ENCODE measurements around the gene ALAS1.

Gene ALAS1

GRCh38 chr3:52225452-52226228 is 27.7 kb downstream of the ALAS1 start, which contains the start of gene TLR9:
TSS of gene TLR9 (minus strand) at chr3:52225645. CDS start at chr3:52225529, 116 bp downstream.
- H3K27me3 ChIP-seq (ENCODE audit: low read depth): no peaks in the 10 kb centered on the region
- H3K4me1 ChIP-seq: no peaks in the 10 kb centered on the region
- peaks cover 20% of the 10 kb centered on the region for H3K36me3 ChIP-seq (replicated peaks)
- in situ Hi-C loops (cut with MboI; ENCODE audit: low sequenced_read_pairs): no loop called here
- H3K9me3 ChIP-seq: no peaks in the 10 kb centered on the region
- no peak within 1 kb of the TSS for H3K4me3 ChIP-seq
- DNase-seq (ENCODE audit: low spot score in 2 of 2): no peak

DNA sequence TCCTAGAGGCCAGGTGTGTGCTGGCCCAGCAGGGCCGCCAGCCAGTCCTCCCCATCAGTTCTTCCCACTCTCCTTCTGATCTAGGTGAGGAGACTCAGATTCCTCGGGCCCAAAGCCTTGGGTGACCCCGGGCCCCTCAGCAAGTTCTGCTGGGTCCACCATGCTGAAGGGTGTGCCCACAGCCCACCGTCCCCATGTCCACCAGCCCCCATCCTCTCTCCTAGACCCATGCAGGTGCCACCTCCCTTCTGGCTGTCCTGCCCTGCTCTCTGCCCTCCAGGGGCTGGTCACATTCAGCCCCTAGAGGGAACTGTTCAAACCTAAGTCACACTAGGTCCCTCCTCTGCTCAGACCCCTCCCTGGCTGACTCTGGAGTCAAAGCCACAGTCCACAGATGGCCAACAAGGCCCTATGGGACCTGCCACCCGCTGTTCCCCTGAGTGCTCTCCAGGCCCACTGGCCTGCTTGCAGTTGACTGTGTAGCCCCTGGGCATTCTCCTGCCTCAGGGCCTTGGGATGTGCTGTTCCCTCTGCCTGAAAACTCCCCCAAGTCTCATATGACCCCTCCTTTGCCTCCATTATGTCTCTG is 28.4 kb downstream of the ALAS1 start:
- Histone ChIP-seq H3K4me3 (no peak overlapping the region), H3K27me3 (ENCODE audit: low read depth) (no peaks in the 10 kb centered on the region), H3K9me3 (no peaks in the 10 kb centered on the region), H3K36me3 (replicated peaks) (peaks cover 27% of the 10 kb centered on the region), H3K4me1 (no peaks in the 10 kb centered on the region)
- no peak for DNase-seq (ENCODE audit: low spot score in 2 of 2)
- in situ Hi-C loops (cut with MboI; ENCODE audit: low sequenced_read_pairs): no loop called here

DNA sequence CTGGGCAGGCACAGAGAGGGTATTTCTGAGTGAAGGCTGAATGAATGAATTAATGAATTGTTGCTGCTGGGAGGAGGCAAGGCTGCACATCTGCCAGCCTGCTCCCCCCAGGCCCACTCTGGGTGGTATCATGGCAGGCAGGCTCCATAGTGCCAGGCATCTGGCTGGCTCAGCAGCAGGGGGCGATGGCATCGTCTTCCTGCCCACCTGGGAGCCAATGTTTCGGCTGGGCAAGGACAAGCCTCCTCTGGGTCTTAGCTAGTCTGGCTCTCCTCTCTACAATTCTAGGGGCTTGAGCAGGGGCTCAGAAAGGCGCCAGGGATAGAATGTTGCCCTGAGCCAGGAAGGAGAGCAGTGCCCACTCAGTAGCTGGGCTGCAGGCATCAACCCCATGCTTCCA is 29.2 kb downstream of the ALAS1 start:
- H3K4me1 ChIP-seq: no peaks in the 10 kb centered on the region
- in situ Hi-C loops (cut with MboI; ENCODE audit: low sequenced_read_pairs): no loop called here

GRCh38 chr3:52227766-52228165 is 29.8 kb downstream of the ALAS1 start:
- no peaks in the 10 kb centered on the region for H3K27me3 ChIP-seq (ENCODE audit: low read depth)
- H3K36me3 ChIP-seq (replicated peaks): peaks cover 32% of the 10 kb centered on the region
- H3K9me3 ChIP-seq: no peaks in the 10 kb centered on the region
- in situ Hi-C loops (cut with MboI; ENCODE audit: low sequenced_read_pairs): no loop called here
- no peak for DNase-seq (ENCODE audit: low spot score in 2 of 2)
- H3K4me1 ChIP-seq: no peaks in the 10 kb centered on the region
- no peak overlapping the region for H3K4me3 ChIP-seq

More for the DNA sequence above, 29.2 kb downstream of the ALAS1 start:
- no peaks in the 10 kb centered on the region for H3K9me3 ChIP-seq
- DNase-seq (ENCODE audit: low spot score in 2 of 2): no peak
- no peaks in the 10 kb centered on the region for H3K27me3 ChIP-seq (ENCODE audit: low read depth)
- no peak overlapping the region for H3K4me3 ChIP-seq
- peaks cover 32% of the 10 kb centered on the region for H3K36me3 ChIP-seq (replicated peaks)

DNA sequence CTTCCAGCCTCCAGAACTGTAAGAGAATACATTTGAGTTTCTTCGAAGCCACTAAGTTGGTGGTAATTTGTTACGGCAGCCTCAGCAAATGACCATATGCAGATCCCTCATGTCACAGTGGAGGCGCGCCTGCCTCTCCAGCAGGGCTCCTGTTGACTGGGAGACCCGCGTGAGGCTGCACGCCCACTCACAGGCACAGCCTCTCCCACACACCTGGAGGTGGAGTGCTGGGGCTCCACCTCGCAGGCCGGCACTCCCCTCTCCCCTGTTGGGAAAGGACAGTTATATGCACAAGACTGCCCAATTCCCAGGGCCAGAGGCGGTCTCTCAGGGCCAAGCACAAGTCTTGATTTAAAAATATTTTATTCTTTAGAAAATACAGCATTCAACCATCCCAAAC is 30.3 kb downstream of the ALAS1 start:
- Histone ChIP-seq H3K4me1 (no peaks in the 10 kb centered on the region), H3K9me3 (no peaks in the 10 kb centered on the region), H3K36me3 (replicated peaks) (peaks cover 32% of the 10 kb centered on the region), H3K4me3 (no peak overlapping the region), H3K27me3 (ENCODE audit: low read depth) (no peaks in the 10 kb centered on the region)
- in situ Hi-C loops (cut with MboI; ENCODE audit: low sequenced_read_pairs): no loop called here
- DNase-seq (ENCODE audit: low spot score in 2 of 2): no peak

GRCh38 chr3:52228751-52229291 is 30.9 kb downstream of the ALAS1 start:
- DNase-seq (ENCODE audit: low spot score in 2 of 2): no peak
- no peaks in the 10 kb centered on the region for H3K4me1 ChIP-seq
- peaks cover 32% of the 10 kb centered on the region for H3K36me3 ChIP-seq (replicated peaks)
- no peaks in the 10 kb centered on the region for H3K27me3 ChIP-seq (ENCODE audit: low read depth)
- no peaks in the 10 kb centered on the region for H3K9me3 ChIP-seq
- in situ Hi-C loops (cut with MboI; ENCODE audit: low sequenced_read_pairs): no loop called here
- H3K4me3 ChIP-seq: no peak overlapping the region

- H3K27me3 ChIP-seq (ENCODE audit: low read depth): no peaks in the 10 kb centered on the region
- no peak for DNase-seq (ENCODE audit: low spot score in 2 of 2)
- in situ Hi-C loops (cut with MboI; ENCODE audit: low sequenced_read_pairs): loop anchor here (5.0 kb wide), 2 partner anchors 113 to 213 kb away; no protein-coding TSS in a partner anchor
- no peak overlapping the region for H3K4me3 ChIP-seq
- H3K4me1 ChIP-seq: no peaks in the 10 kb centered on the region
- H3K9me3 ChIP-seq: no peaks in the 10 kb centered on the region
- peaks cover 32% of the 10 kb centered on the region for H3K36me3 ChIP-seq (replicated peaks)
Observed at GRCh38 chr3:52229656-52230055, 31.7 kb downstream of the ALAS1 start.

- no peaks in the 10 kb centered on the region for H3K27me3 ChIP-seq (ENCODE audit: low read depth)
- no peak overlapping the region for H3K4me3 ChIP-seq
- no peak for DNase-seq (ENCODE audit: low spot score in 2 of 2)
- no peaks in the 10 kb centered on the region for H3K4me1 ChIP-seq
- in situ Hi-C loops (cut with MboI; ENCODE audit: low sequenced_read_pairs): loop anchor here (5.0 kb wide), 2 partner anchors 112 to 212 kb away; no protein-coding TSS in a partner anchor
- no peaks in the 10 kb centered on the region for H3K9me3 ChIP-seq
- H3K36me3 ChIP-seq (replicated peaks): peaks cover 32% of the 10 kb centered on the region
Observed at GRCh38 chr3:52230461-52230860, 32.5 kb downstream of the ALAS1 start.

- Histone ChIP-seq H3K36me3 (replicated peaks) (peaks cover 32% of the 10 kb centered on the region), H3K27me3 (ENCODE audit: low read depth) (no peaks in the 10 kb centered on the region), H3K9me3 (no peaks in the 10 kb centered on the region), H3K4me3 (no peak overlapping the region), H3K4me1 (no peaks in the 10 kb centered on the region)
- in situ Hi-C loops (cut with MboI; ENCODE audit: low sequenced_read_pairs): loop anchor here (5.0 kb wide), 2 partner anchors 111 to 211 kb away; no protein-coding TSS in a partner anchor
- DNase-seq (ENCODE audit: low spot score in 2 of 2): no peak
Observed at GRCh38 chr3:52230889-52231499, 33.0 kb downstream of the ALAS1 start.

DNA sequence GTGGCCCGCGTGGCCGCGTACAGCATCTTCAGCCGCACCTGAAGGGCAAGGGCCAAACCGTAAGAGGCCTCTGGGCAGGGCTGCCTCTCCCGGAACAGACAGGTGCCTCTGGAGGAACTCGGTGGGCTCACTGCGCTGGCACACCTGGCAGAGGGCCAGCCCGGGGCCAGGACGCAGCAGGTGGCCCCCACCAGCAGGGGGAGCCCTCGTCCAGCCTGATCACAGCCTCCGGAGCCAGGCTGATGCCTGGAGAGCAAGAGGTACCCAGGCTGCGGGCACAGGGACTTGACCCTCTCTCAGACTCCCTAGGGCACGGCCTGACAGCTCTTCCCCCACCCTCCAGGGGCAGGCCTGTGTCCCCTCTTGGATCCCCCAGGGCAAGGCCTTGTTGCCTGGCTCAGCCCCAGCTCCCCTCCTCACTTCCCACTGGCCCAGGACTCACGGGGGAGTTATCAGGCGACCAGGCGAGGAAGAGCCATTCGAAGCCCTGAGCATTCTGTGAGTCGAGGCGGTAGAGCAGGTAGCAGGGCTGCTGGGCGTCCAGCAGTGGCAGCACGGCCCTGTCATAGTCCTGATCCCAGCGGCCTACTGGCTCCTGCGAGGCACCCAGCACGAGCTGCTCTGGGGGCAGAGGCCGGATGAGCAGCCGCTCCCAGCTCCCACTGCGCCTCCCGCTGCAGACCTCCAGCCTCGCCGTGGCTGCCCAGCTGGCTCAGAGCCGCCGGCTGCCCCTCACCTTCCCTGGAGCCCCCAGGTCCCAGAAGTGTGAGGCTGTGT is 33.7 kb downstream of the ALAS1 start:
- peak in 1 of 2 experiments; percentile 89 for DNase-seq (ENCODE audit: low spot score in 2 of 2)
- Histone ChIP-seq H3K4me1 (peaks cover 3% of the 10 kb centered on the region; the same call in 1 of the 2 replicates), H3K27me3 (ENCODE audit: low read depth) (no peaks in the 10 kb centered on the region), H3K4me3 (no peak overlapping the region), H3K36me3 (replicated peaks) (peaks cover 32% of the 10 kb centered on the region), H3K9me3 (no peaks in the 10 kb centered on the region)
- in situ Hi-C loops (cut with MboI; ENCODE audit: low sequenced_read_pairs): loop anchor here (5.0 kb wide), 2 partner anchors 111 to 211 kb away; no protein-coding TSS in a partner anchor

DNA sequence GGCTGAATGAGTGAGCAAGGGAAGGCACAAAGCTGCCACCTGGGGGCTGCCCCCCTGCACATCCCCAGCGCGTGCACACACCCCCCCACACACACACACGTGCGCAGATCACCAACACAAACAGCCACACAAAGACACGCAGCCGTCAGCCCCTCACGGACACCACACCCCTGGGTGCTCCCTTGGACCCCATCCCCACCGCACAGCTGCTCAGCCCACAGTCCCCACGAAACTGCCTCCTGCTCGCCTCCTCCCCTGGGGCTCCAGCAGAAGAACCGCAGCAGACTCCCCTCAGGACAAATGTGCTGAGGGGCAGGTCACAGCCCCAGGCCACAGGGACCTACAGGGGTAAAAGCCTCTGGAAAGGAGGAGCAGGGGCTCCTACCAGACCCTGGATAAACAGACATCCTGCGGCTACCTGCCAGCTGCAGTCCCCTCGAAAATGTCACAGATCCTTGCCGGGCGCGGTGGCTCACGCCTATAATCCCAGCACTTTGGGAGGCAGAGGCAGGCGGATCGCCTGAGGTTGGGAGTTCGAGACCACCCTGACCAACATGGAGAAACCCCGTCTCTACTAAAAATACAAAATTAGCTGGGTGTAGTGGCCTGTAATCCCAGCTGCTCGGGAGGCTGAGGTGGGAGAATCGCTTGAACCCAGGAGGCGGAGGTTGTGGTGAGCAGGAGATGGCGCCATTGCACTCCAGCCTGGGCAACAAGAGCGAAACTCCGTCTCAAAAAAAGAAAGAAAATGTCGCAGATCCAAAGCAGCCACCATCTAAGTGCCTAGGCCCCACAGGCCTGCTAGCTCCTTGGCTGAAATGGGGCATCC is 34.5 kb downstream of the ALAS1 start:
- no peaks in the 10 kb centered on the region for H3K27me3 ChIP-seq (ENCODE audit: low read depth)
- H3K36me3 ChIP-seq (replicated peaks): peaks cover 32% of the 10 kb centered on the region
- DNase-seq (ENCODE audit: low spot score in 2 of 2): no peak
- peaks cover 9% of the 10 kb centered on the region for H3K4me1 ChIP-seq
- in situ Hi-C loops (cut with MboI; ENCODE audit: low sequenced_read_pairs): loop anchor here (5.0 kb wide), 2 partner anchors 110 to 210 kb away; no protein-coding TSS in a partner anchor
- H3K9me3 ChIP-seq: no peaks in the 10 kb centered on the region
- no peak overlapping the region for H3K4me3 ChIP-seq

DNA sequence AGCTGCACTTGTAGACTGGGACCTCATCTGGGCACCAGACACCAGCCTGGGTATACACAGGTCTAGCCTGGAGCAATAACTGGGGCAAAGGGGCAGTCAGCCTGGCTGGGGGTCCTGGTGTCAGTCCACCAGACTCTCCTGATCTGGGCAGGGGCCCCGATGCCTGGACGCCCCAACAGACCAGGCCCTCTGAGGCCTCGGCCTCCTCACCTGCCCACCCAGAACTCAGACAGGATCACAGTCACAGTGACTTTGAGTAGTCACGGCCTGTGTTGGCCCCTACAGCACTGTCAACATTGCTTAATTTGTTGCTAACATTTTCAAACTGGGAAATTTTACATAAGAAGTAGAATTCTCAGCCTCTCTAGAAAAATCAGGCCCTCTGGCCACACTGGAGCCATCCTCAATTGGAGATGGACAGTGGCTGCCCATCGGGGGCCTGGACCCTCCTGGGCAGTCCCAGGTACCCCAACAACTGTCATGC is 35.2 kb downstream of the ALAS1 start:
- H3K4me3 ChIP-seq: no peak overlapping the region
- in situ Hi-C loops (cut with MboI; ENCODE audit: low sequenced_read_pairs): loop anchor here (5.0 kb wide), 2 partner anchors 109 to 209 kb away; no protein-coding TSS in a partner anchor

More for the DNA sequence above, 35.2 kb downstream of the ALAS1 start:
- no peak for DNase-seq (ENCODE audit: low spot score in 2 of 2)
- H3K9me3 ChIP-seq: no peaks in the 10 kb centered on the region
- peaks cover 16% of the 10 kb centered on the region for H3K4me1 ChIP-seq
- H3K36me3 ChIP-seq (replicated peaks): peaks cover 32% of the 10 kb centered on the region
- H3K27me3 ChIP-seq (ENCODE audit: low read depth): no peaks in the 10 kb centered on the region

Measured in HAP-1 (cell line).